ENCODE measurements around the gene PLS1.
"Not testable (repeated sequence)": the region's sequence is repeated elsewhere in the genome, so short reads cannot be mapped to it uniquely, and the experiment has no call there.

PLS1 gene

GRCh38 chr3:142596726-142597088 is 514 bp downstream of the PLS1 start:
- peak; percentile 83 for DNase-seq

GRCh38 chr3:142597906-142598305 is 1.7 kb downstream of the PLS1 start:
- no peak for DNase-seq

- DNase-seq, result no peak
These were observed 5.5 kb downstream of the PLS1 start for GRCh38 chr3:142601713-142602112.

GRCh38 chr3:142602619-142603385 is 6.6 kb downstream of the PLS1 start:
- no peak for DNase-seq

- not testable (repeated sequence) for DNase-seq
These were observed 7.2 kb downstream of the PLS1 start for GRCh38 chr3:142603386-142603705.

- no peak for DNase-seq
These were observed 8.7 kb downstream of the PLS1 start for GRCh38 chr3:142604940-142605339.

- DNase-seq, result no peak
These were observed 12.4 kb downstream of the PLS1 start for GRCh38 chr3:142608631-142609030.

- no peak for DNase-seq
These were observed 12.9 kb downstream of the PLS1 start for GRCh38 chr3:142609136-142609535.

GRCh38 chr3:142611206-142611605 is 15.0 kb downstream of the PLS1 start:
- DNase-seq, result no peak

GRCh38 chr3:142613491-142613890 is 17.3 kb downstream of the PLS1 start:
- no peak for DNase-seq

- DNase-seq, result no peak
These were observed 17.9 kb downstream of the PLS1 start for GRCh38 chr3:142614059-142614626.

- no peak for DNase-seq
These were observed 19.0 kb downstream of the PLS1 start for GRCh38 chr3:142615171-142615570.

- no peak for DNase-seq
These were observed 22.8 kb downstream of the PLS1 start for GRCh38 chr3:142618917-142619461.

GRCh38 chr3:142622405-142622804 is 26.2 kb downstream of the PLS1 start:
- DNase-seq, result no peak

- no peak for DNase-seq
These were observed 27.0 kb downstream of the PLS1 start for GRCh38 chr3:142623194-142623593.

GRCh38 chr3:142624341-142625152 is 28.4 kb downstream of the PLS1 start:
- DNase-seq, result no peak

GRCh38 chr3:142625153-142625440 is 28.9 kb downstream of the PLS1 start:
- DNase-seq, result no peak

- DNase-seq, result no peak
These were observed 30.8 kb downstream of the PLS1 start for GRCh38 chr3:142626971-142627370.

GRCh38 chr3:142628801-142629200 is 32.6 kb downstream of the PLS1 start:
- no peak for DNase-seq

- DNase-seq, result no peak
These were observed 36.9 kb downstream of the PLS1 start for GRCh38 chr3:142633073-142633472.

- DNase-seq, result no peak
These were observed 39.9 kb downstream of the PLS1 start for GRCh38 chr3:142636050-142636449.

GRCh38 chr3:142636664-142637063 is 40.5 kb downstream of the PLS1 start:
- DNase-seq, result no peak

GRCh38 chr3:142638291-142638690 is 42.1 kb downstream of the PLS1 start:
- no peak for DNase-seq

GRCh38 chr3:142641504-142641903 is 45.3 kb downstream of the PLS1 start:
- DNase-seq, result no peak

Data from NCI-H526 treated with DMSO at 0.1 percent for 48 hours (cell line).